Measurements from ENCODE around the gene MAPK9. TPM values are rescaled to one million over a fixed set of nuclear protein-coding genes. Genes with fewer than 3 reads are reported as not detected.

Gene MAPK9
- total and polyA plus RNA-seq, 9 of the 15 experiments (the other 6 are each of a cell fraction or from before 2014, with no cell fraction given): 4.8 to 58.0 (median 29.9) TPM

DNA sequence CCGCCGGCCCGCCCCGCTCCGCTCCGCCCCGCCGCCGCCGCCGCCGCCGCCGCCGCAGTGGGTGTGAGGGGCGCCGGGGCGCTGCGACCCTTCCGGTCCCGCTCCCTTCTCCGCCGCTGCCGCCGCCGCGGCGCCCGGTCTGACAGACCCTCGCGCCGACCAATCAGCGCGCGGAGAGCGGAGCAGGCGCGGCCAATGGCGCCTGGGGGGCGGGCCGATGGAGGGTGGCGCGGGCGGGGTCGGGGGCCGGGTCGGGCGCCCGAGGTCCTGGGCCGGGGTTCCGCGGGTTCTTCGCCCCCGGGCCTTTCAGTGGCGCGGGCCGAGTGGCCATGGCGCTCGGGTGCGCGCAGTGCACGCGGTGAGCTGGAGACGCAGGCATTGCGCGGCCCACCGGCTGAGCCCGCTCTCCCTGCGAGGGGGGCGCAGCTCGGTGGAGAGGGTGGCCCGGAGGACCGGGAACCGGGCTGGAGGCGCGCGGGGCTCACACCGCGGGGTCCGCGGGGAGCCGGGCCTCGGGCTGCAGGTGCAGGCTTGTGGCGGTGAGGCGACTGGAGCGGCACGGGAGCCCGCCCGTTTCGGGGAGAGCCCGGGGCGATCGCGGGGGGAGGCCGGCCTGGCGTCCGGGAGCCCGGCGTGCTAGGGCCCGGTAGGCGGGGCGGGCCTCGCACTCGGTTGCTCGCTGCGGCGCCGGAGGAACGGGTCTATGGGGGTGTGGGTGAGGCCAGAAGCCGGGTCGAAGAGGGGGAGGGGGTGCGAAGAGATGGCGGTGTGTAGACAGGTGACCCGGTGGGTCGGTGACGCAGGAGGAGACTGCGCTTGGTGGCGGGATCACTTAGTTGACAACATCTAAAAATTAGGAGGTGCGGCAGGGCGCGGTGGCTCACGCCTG, at the start of gene MAPK9 (continued):
- peak; percentile 42; the same call in 1 of the 2 replicates for TF ChIP-seq SIN3B (IDR thresholded peaks at IDR 0.05; ENCODE audit: low read depth)
- TF ChIP-seq, protein P1, sequence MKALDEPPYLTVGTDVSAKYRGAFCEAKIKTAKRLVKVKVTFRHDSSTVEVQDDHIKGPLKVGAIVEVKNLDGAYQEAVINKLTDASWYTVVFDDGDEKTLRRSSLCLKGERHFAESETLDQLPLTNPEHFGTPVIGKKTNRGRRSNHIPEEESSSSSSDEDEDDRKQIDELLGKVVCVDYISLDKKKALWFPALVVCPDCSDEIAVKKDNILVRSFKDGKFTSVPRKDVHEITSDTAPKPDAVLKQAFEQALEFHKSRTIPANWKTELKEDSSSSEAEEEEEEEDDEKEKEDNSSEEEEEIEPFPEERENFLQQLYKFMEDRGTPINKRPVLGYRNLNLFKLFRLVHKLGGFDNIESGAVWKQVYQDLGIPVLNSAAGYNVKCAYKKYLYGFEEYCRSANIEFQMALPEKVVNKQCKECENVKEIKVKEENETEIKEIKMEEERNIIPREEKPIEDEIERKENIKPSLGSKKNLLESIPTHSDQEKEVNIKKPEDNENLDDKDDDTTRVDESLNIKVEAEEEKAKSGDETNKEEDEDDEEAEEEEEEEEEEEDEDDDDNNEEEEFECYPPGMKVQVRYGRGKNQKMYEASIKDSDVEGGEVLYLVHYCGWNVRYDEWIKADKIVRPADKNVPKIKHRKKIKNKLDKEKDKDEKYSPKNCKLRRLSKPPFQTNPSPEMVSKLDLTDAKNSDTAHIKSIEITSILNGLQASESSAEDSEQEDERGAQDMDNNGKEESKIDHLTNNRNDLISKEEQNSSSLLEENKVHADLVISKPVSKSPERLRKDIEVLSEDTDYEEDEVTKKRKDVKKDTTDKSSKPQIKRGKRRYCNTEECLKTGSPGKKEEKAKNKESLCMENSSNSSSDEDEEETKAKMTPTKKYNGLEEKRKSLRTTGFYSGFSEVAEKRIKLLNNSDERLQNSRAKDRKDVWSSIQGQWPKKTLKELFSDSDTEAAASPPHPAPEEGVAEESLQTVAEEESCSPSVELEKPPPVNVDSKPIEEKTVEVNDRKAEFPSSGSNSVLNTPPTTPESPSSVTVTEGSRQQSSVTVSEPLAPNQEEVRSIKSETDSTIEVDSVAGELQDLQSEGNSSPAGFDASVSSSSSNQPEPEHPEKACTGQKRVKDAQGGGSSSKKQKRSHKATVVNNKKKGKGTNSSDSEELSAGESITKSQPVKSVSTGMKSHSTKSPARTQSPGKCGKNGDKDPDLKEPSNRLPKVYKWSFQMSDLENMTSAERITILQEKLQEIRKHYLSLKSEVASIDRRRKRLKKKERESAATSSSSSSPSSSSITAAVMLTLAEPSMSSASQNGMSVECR (CRISPR knock-in tag; IDR thresholded peaks at IDR 0.05): 0 out of 2 replicates have a peak, but pooled peaks have one; percentile 26
- peak; percentile 53 for TF ChIP-seq ASH1L (IDR thresholded peaks at IDR 0.05; ENCODE audit: borderline replicate concordance, low read depth, partially characterized antibody)
- TF ChIP-seq MAZ (CRISPR knock-in tag; conservative IDR thresholded peaks at IDR 0.05 in 1 of 2, IDR thresholded peaks at IDR 0.05 in 1 of 2): peak in 1 of 2 experiments; percentile 93; a peak in 2 of 4 replicates
- peak; percentile 30; the same call in 1 of the 2 replicates for TF ChIP-seq NR3C1 (CRISPR knock-in tag; IDR thresholded peaks at IDR 0.05)
- TF ChIP-seq ATF1 (CRISPR knock-in tag; IDR thresholded peaks at IDR 0.05): no peak
- peak; percentile 39; the same call in 1 of the 2 replicates for TF ChIP-seq ATF1 (tag; IDR thresholded peaks at IDR 0.05)
- TF ChIP-seq, protein P2, sequence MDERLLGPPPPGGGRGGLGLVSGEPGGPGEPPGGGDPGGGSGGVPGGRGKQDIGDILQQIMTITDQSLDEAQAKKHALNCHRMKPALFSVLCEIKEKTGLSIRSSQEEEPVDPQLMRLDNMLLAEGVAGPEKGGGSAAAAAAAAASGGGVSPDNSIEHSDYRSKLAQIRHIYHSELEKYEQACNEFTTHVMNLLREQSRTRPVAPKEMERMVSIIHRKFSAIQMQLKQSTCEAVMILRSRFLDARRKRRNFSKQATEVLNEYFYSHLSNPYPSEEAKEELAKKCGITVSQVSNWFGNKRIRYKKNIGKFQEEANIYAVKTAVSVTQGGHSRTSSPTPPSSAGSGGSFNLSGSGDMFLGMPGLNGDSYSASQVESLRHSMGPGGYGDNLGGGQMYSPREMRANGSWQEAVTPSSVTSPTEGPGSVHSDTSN (CRISPR knock-in tag; IDR thresholded peaks at IDR 0.05; ENCODE audit: low read depth): peak; percentile 83
- TF ChIP-seq, protein P2 (tag; conservative IDR thresholded peaks at IDR 0.05; ENCODE audit: low read depth): no peak
- TF ChIP-seq U2AF1 (optimal IDR thresholded peaks at IDR 0.05; ENCODE audit: low read depth, low read length): peak; percentile 58
- TF ChIP-seq TBP (optimal IDR thresholded peaks at IDR 0.05; ENCODE audit: low read depth, low read length): peak; percentile 40
- no peak for TF ChIP-seq DMBX1 (CRISPR knock-in tag; IDR thresholded peaks at IDR 0.05; ENCODE audit: borderline replicate concordance)
- no peak for TF ChIP-seq TSC22D4 (tag; IDR thresholded peaks at IDR 0.05)
- TF ChIP-seq, protein P3, sequence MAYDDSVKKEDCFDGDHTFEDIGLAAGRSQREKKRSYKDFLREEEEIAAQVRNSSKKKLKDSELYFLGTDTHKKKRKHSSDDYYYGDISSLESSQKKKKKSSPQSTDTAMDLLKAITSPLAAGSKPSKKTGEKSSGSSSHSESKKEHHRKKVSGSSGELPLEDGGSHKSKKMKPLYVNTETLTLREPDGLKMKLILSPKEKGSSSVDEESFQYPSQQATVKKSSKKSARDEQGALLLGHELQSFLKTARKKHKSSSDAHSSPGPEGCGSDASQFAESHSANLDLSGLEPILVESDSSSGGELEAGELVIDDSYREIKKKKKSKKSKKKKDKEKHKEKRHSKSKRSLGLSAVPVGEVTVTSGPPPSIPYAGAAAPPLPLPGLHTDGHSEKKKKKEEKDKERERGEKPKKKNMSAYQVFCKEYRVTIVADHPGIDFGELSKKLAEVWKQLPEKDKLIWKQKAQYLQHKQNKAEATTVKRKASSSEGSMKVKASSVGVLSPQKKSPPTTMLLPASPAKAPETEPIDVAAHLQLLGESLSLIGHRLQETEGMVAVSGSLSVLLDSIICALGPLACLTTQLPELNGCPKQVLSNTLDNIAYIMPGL (CRISPR knock-in tag; IDR thresholded peaks at IDR 0.05): 0 out of 2 replicates have a peak, but pooled peaks have one; percentile 40
- no peak for TF ChIP-seq BHLHE40 (IDR thresholded peaks at IDR 0.05; ENCODE audit: low read length)
- TF ChIP-seq RBM25 (IDR thresholded peaks at IDR 0.05; ENCODE audit: low read depth, low read length, severe bottlenecking): peak; percentile 99
- TF ChIP-seq, protein P4, sequence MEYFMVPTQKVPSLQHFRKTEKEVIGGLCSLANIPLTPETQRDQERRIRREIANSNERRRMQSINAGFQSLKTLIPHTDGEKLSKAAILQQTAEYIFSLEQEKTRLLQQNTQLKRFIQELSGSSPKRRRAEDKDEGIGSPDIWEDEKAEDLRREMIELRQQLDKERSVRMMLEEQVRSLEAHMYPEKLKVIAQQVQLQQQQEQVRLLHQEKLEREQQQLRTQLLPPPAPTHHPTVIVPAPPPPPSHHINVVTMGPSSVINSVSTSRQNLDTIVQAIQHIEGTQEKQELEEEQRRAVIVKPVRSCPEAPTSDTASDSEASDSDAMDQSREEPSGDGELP (CRISPR knock-in tag; IDR thresholded peaks at IDR 0.05; ENCODE audit: borderline replicate concordance): no peak

Data from K562 (cell line).